IMR-90 (cell line): ENCODE data around the gene CELSR1. TPM values are rescaled to one million over a fixed set of nuclear protein-coding genes. Genes with fewer than 3 reads are reported as not detected.

Experiments used
- ATAC-seq: fragments of 200-7000 bp; cut with Tn5 transposase; 2 replicates; pipeline ENCODE4 v1.9.1; 2020; ENCODE audit warnings: low read depth, mild to moderate bottlenecking, moderate library complexity
- BruUV-seq: library from RNA; stranded (reverse); fragments of 400-500 nt; replicated peaks from 2 replicates; lab custom pipeline; 2021; lab: Mats Ljungman, UMichigan
- CTCF ChIA-PET: fragments of 300-600 bp; formaldehyde crosslinking; extraction: SDS; loops from one replicate; lab custom pipeline; 2021; ENCODE audit warnings: antibody characterized with exemption; lab: Yijun Ruan, JAX
- POLR2A ChIA-PET: fragments of 300-600 bp; sonication (Branson Sonifier 250); formaldehyde crosslinking; loops from one replicate; lab custom pipeline; 2022; ENCODE audit warnings: antibody characterized with exemption; ENCODE audit not compliant: unreplicated experiment; lab: Charles Lee
- DNase-seq: peaks from one replicate; pipeline ENCODE4 v3.0.0; 2013
- H2AFZ ChIP-seq: replicated peaks from 2 replicates; pipeline ENCODE3; 2013; ENCODE audit warnings: low read length, mild to moderate bottlenecking; ENCODE audit not compliant: poor library complexity
- H2AK5ac ChIP-seq: 2 replicates; pipeline ENCODE4 v1.6.1; 2013; ENCODE audit warnings: low read depth, low read length, inconsistent platforms
- H2AK9ac ChIP-seq: replicated peaks from 2 replicates; pipeline ENCODE3; 2013; ENCODE audit warnings: mild to moderate bottlenecking, low read depth, low read length, moderate library complexity; ENCODE audit not compliant: poor library complexity
- H2BK120ac ChIP-seq: 2 replicates; pipeline ENCODE4 v1.6.1; 2013; ENCODE audit warnings: low read depth, low read length, inconsistent platforms
- H2BK15ac ChIP-seq: 3 replicates; pipeline ENCODE4 v1.6.1; 2013; ENCODE audit warnings: low read depth, low read length, inconsistent platforms
- H2BK20ac ChIP-seq: 2 replicates; pipeline ENCODE4 v1.6.1; 2013; ENCODE audit warnings: low read depth, mild to moderate bottlenecking, inconsistent platforms, low read length, moderate library complexity
- H2BK5ac ChIP-seq: 2 replicates; pipeline ENCODE4 v1.6.1; 2013; ENCODE audit warnings: mild to moderate bottlenecking, low read depth, low read length, inconsistent platforms; ENCODE audit not compliant: poor library complexity, severe bottlenecking
- H3K14ac ChIP-seq: replicated peaks from 2 replicates; pipeline ENCODE4 v1.6.1; 2013; ENCODE audit warnings: low read depth, low read length, inconsistent platforms
- H3K18ac ChIP-seq: 2 replicates; pipeline ENCODE4 v1.6.1; 2013; ENCODE audit warnings: low read depth, low read length, control low read depth
- H3K23ac ChIP-seq: 2 replicates; pipeline ENCODE4 v1.6.1; 2013; ENCODE audit warnings: low read depth, low read length, inconsistent platforms
- H3K27ac ChIP-seq: 2 replicates; pipeline ENCODE4 v1.5.1; 2013; ENCODE audit warnings: mild to moderate bottlenecking, control low read depth, low read length; ENCODE audit not compliant: insufficient read depth
- H3K27me3 ChIP-seq: 2 replicates; pipeline ENCODE4 v1.6.1; 2013; ENCODE audit warnings: low read length; ENCODE audit not compliant: control insufficient read depth, insufficient read depth
- H3K36me3 ChIP-seq: 2 replicates; pipeline ENCODE4 v1.6.1; 2013; ENCODE audit warnings: low read length, mixed read lengths; ENCODE audit not compliant: control insufficient read depth, insufficient read depth
- H3K4ac ChIP-seq: 2 replicates; pipeline ENCODE4 v1.6.1; 2013; ENCODE audit warnings: low read depth, low read length, inconsistent platforms
- H3K4me1 ChIP-seq: 2 replicates; pipeline ENCODE4 v1.6.1; 2013; ENCODE audit warnings: low read length, mixed read lengths; ENCODE audit not compliant: control insufficient read depth, insufficient read depth
- H3K4me2 ChIP-seq: 2 replicates; pipeline ENCODE4 v1.6.1; 2013; ENCODE audit warnings: low read depth, mild to moderate bottlenecking, control low read depth, low read length, moderate library complexity
- H3K4me3 ChIP-seq: 2 replicates; pipeline ENCODE4 v1.5.1; 2013; ENCODE audit warnings: low read depth, mild to moderate bottlenecking, control low read depth, low read length, moderate library complexity; ENCODE audit not compliant: insufficient read depth
- H3K56ac ChIP-seq: 2 replicates; pipeline ENCODE4 v1.6.1; 2013; ENCODE audit warnings: low read length, inconsistent platforms; ENCODE audit not compliant: insufficient read depth; ENCODE audit errors: extremely low read depth
- H3K79me1 ChIP-seq, 2 experiments: 2 replicates each; pipeline ENCODE4 v1.6.1; 2013; ENCODE audit warnings: low read length in 2 of 2, inconsistent platforms in 1 of 2, low read depth in 1 of 2
- H3K9ac ChIP-seq: 2 replicates; pipeline ENCODE4 v1.6.1; 2013; ENCODE audit warnings: low read depth, low read length, control low read depth
- H3K9me1 ChIP-seq: 2 replicates; pipeline ENCODE4 v1.6.1; 2013; ENCODE audit warnings: low read length, inconsistent platforms; ENCODE audit not compliant: insufficient read depth
- H3K9me3 ChIP-seq: 2 replicates; pipeline ENCODE4 v1.6.1; 2013; ENCODE audit warnings: low read length; ENCODE audit not compliant: control insufficient read depth, insufficient read depth
- H4K20me1 ChIP-seq: 2 replicates; pipeline ENCODE4 v1.6.1; 2013; ENCODE audit warnings: low read length, inconsistent platforms; ENCODE audit not compliant: insufficient read depth
- H4K5ac ChIP-seq: 2 replicates; pipeline ENCODE4 v1.6.1; 2013; ENCODE audit warnings: mild to moderate bottlenecking, low read depth, low read length, control low read depth
- H4K8ac ChIP-seq, 2 experiments: 2 replicates each; pipeline ENCODE4 v1.6.1; 2013; ENCODE audit warnings: low read depth in 2 of 2, low read length in 2 of 2, control low read depth in 1 of 2, inconsistent platforms in 1 of 2
- H4K91ac ChIP-seq: 2 replicates; pipeline ENCODE4 v1.6.1; 2013; ENCODE audit warnings: low read depth, low read length, inconsistent platforms; ENCODE audit not compliant: insufficient read depth
- CEBPB ChIP-seq: IDR thresholded peaks from 2 replicates; pipeline ENCODE4 v1.6.1; 2012; ENCODE audit warnings: low read depth, low read length, improper control_type of control experiment
- CTCF ChIP-seq: conservative IDR thresholded peaks from 2 replicates; pipeline ENCODE4 v1.5.1; 2012; ENCODE audit warnings: mild to moderate bottlenecking, low read depth, low read length, improper control_type of control experiment
- FOS ChIP-seq: fragments of 150-350 bp; IDR thresholded peaks from 2 replicates; pipeline ENCODE4 v1.6.1; 2016; ENCODE audit warnings: low read depth, low read length
- RFX5 ChIP-seq: IDR thresholded peaks from 2 replicates; pipeline ENCODE4 v1.8.0; 2012; ENCODE audit warnings: low read depth, mild to moderate bottlenecking, low read length, moderate library complexity
- SMC3 ChIP-seq: fragments of 150-350 bp; IDR thresholded peaks from 2 replicates; pipeline ENCODE4 v1.6.1; 2016; ENCODE audit warnings: low read depth, mild to moderate bottlenecking, antibody characterized with exemption, low read length, moderate library complexity
- USF2 ChIP-seq: fragments of 150-350 bp; IDR thresholded peaks from 2 replicates; pipeline ENCODE4 v1.6.1; 2017; ENCODE audit warnings: mild to moderate bottlenecking, antibody characterized with exemption, low read length, low read depth
- WGBS, 2 experiments: methylation state at CpG; one replicate each; pipeline versions ENCODE4 v1.1.5 to v1.1.7; 2013; ENCODE audit warnings: missing lambda C conversion rate in 2 of 2; ENCODE audit not compliant: insufficient read length in 1 of 2; ENCODE audit errors: extremely low coverage in 2 of 2; 5-methylcytosine and 5-hydroxymethylcytosine counted together
- dilution Hi-C: fragments of 300-500 bp; cut with HindIII; formaldehyde crosslinking; loops from one replicate; pipeline ENCODE4 v1.14.3; 2018; ENCODE audit warnings: low sequenced_read_pairs; ENCODE audit not compliant: unreplicated experiment
- in situ Hi-C: fragments of 300-500 bp; cut with MboI; formaldehyde crosslinking; loops from 3 replicates; pipeline ENCODE4 v1.14.3; 2019; ENCODE audit warnings: low sequenced_read_pairs, inconsistent platforms, mixed read lengths
- intact Hi-C: fragments of 100-400 bp; cut with micrococcal nuclease; formaldehyde crosslinking; loops from 2 replicates; pipeline ENCODE4 v1.10.0; 2022
- polyA plus RNA-seq, 3 experiments: library from polyadenylated mRNA; depleted of rRNA; stranded (reverse); fragments of >200 nt; gene quantifications; 2 replicates each; pipeline ENCODE4 v1.2.3, GENCODE V29; 2012; ENCODE audit warnings: low replicate concordance in 1 of 3
- total RNA-seq: library from RNA; depleted of rRNA; stranded (reverse); fragments of >200 nt; gene quantifications from 2 replicates; pipeline ENCODE4 v1.2.3, GENCODE V29; 2012

Gene CELSR1
- total and polyA plus RNA-seq, 2 of the 4 experiments (the other 2 are of a cell fraction) = 0.36 to 0.82 TPM

- POLR2A ChIA-PET = no interaction called here
- Histone ChIP-seq H3K9me3 (no peaks in the 10 kb centered on the region), H2BK5ac (no peak overlapping the region), H2AFZ (no peak overlapping the region), H3K9me1 (no peaks in the 10 kb centered on the region; the same call in 1 of the 2 replicates), H4K91ac (no peak overlapping the region), H4K5ac (no peak overlapping the region), H3K27me3 (no peaks in the 10 kb centered on the region), H2BK20ac (no peak overlapping the region), H2BK120ac (no peak overlapping the region), H4K8ac (no peak overlapping the region), H2BK15ac (no peak overlapping the region), H3K56ac (no peak overlapping the region), H4K20me1 (no peaks in the 10 kb centered on the region), H3K4me2 (no peak overlapping the region), H3K23ac (no peak overlapping the region), H3K14ac (no peak overlapping the region), H3K4ac (no peak overlapping the region), H3K27ac (no peak overlapping the region), H3K9ac (no peak overlapping the region), H2AK9ac (no peak overlapping the region), H2AK5ac (no peak overlapping the region), H3K18ac (no peak overlapping the region), H3K4me3 (no peak overlapping the region), H3K4me1 (no peaks in the 10 kb centered on the region), H3K79me1 (peaks cover 5 to 7% of the 10 kb centered on the region in 2 experiments; a peak in 3 of 4 replicates), H3K36me3 (peaks cover 26% of the 10 kb centered on the region)
- dilution Hi-C loops = no loop called here
- intact Hi-C loops = no loop called here
- no peak for ATAC-seq
- WGBS, 2 experiments = 100% methylated on average over 3 of the region's 11 CpGs; no CpG with 5 or more reads in 1 of the 2 experiments
- no peak for TF ChIP-seq SMC3
- no peak for TF ChIP-seq CEBPB
- no peak for TF ChIP-seq FOS
- TF ChIP-seq RFX5 = no peak
- no peak for TF ChIP-seq CTCF
- TF ChIP-seq USF2 = no peak
- CTCF ChIA-PET = no interaction called here
- DNase-seq = no peak
- in situ Hi-C loops = no loop called here
- no TSS peak for BruUV-seq
Observed at GRCh38 chr22:46328797-46329196, 208.6 kb downstream of the CELSR1 start.
